Left lung (tissue), 10 donors: ENCODE data around the gene WWTR1. TPM values are rescaled to one million over a fixed set of nuclear protein-coding genes. Genes with fewer than 3 reads are reported as not detected.

Experiments
- ATAC-seq: fragments of 200-7000 bp; cut with Tn5 transposase; one replicate; pipeline ENCODE4 v1.9.1; 2020; ENCODE audit warnings: moderate library complexity
- DNase-seq, 4 donors: peaks; one replicate each; pipeline ENCODE4 v3.0.0-alpha.2; 2013 to 2020
- H3K27ac ChIP-seq, 2 donors: fragments of 200-600 bp; sonication (generic) in 1 of 2; one replicate each; pipeline versions ENCODE4 v1.5.0 to v1.8.0; 2020 to 2021
- H3K27me3 ChIP-seq, 2 donors: fragments of 200-600 bp; sonication (generic) in 1 of 2; one replicate each; pipeline versions ENCODE4 v1.5.0 to v1.8.0; 2020 to 2021
- H3K36me3 ChIP-seq, 2 donors: fragments of 200-600 bp; sonication (generic) in 1 of 2; one replicate each; pipeline versions ENCODE4 v1.5.0 to v1.8.0; 2020 to 2021
- H3K4me1 ChIP-seq, 2 donors: fragments of 200-600 bp; one replicate each; pipeline ENCODE4 v1.8.0; 2021
- H3K4me3 ChIP-seq, 2 donors: fragments of 200-600 bp; sonication (generic) in 1 of 2; one replicate each; pipeline versions ENCODE4 v1.5.0 to v1.8.0; 2020 to 2021; ENCODE audit warnings: mild to moderate bottlenecking in 1 of 2
- H3K9me3 ChIP-seq, 2 donors: fragments of 200-600 bp; sonication (generic) in 1 of 2; one replicate each; pipeline versions ENCODE4 v1.5.0 to v1.8.0; 2020 to 2021
- CTCF ChIP-seq, 2 donors: fragments of 200-600 bp; sonication (generic) in 1 of 2; IDR thresholded peaks; one replicate each; pipeline versions ENCODE4 v1.5.0 to v1.8.0; 2021; ENCODE audit warnings: antibody characterized with exemption in 2 of 2
- intact Hi-C, 2 donors: fragments of 100-400 bp; cut with DNase I; formaldehyde crosslinking; loops; one replicate each; pipeline versions ENCODE4 v1.11.2 to v1.14.2; 2022
- polyA plus RNA-seq, 6 donors: library from polyadenylated mRNA; unstranded; fragments of 120-200 nt; gene quantifications; one replicate each; pipeline ENCODE4 v1.2.1, GENCODE V29; 2013; ENCODE audit not compliant: insufficient read length in 6 of 6
- total RNA-seq, 2 donors: library from RNA; stranded (reverse); fragmentation: NEBNext Ultra II Directional; extraction: Animal tissue kit (Norgen Biotek cat#: 25700); gene quantifications; one replicate each; pipeline ENCODE4 v1.2.1, GENCODE V29; 2021
- donor health status: DM: no; HTN: yes; CAD: no.
- donor health status: DM: no; HTN: no; CAD: no.

The WWTR1 gene
- total and polyA plus RNA-seq, 8 donors = 74.2 to 124 (median 107) TPM

GRCh38 chr3:149590691-149591441 lies 67.0 kb downstream of the WWTR1 start:
- H3K4me1 ChIP-seq = peaks cover 4 to 46% of the 10 kb centered on the region in 2 donors
- ATAC-seq (no peak), DNase-seq (no peak)
- H3K36me3 ChIP-seq = no peaks in the 10 kb centered on the region
- intact Hi-C loops = no loop called here
- no peaks in the 10 kb centered on the region for H3K27me3 ChIP-seq
- H3K9me3 ChIP-seq = no peaks in the 10 kb centered on the region
- peak overlapping the region in 1 of 2 donors; percentile 40 for H3K27ac ChIP-seq
- no peak for TF ChIP-seq CTCF (IDR thresholded peaks at IDR 0.05)
- no peak overlapping the region for H3K4me3 ChIP-seq

GRCh38 chr3:149589332-149589731 lies 68.5 kb downstream of the WWTR1 start:
- Histone ChIP-seq H3K4me1 (peaks cover 4 to 44% of the 10 kb centered on the region in 2 donors), H3K36me3 (no peaks in the 10 kb centered on the region), H3K27me3 (no peaks in the 10 kb centered on the region), H3K9me3 (no peaks in the 10 kb centered on the region), H3K4me3 (no peak overlapping the region), H3K27ac (peak overlapping the region; percentile 17 to 38)
- intact Hi-C loops = no loop called here
- no peak for TF ChIP-seq CTCF (IDR thresholded peaks at IDR 0.05)
- peak; percentile 46 for ATAC-seq
- DNase-seq = peak in 1 of 4 donors; percentile 75

GRCh38 chr3:149588909-149589308 lies 68.9 kb downstream of the WWTR1 start:
- ATAC-seq (no peak), DNase-seq (no peak)
- TF ChIP-seq CTCF (IDR thresholded peaks at IDR 0.05) = no peak
- Histone ChIP-seq H3K4me3 (no peak overlapping the region), H3K27ac (peak overlapping the region; percentile 17 to 38), H3K4me1 (peaks cover 4 to 44% of the 10 kb centered on the region in 2 donors), H3K27me3 (no peaks in the 10 kb centered on the region), H3K9me3 (no peaks in the 10 kb centered on the region), H3K36me3 (no peaks in the 10 kb centered on the region)
- intact Hi-C loops = no loop called here

- Histone ChIP-seq H3K4me1 (peaks cover 4 to 39% of the 10 kb centered on the region in 2 donors), H3K27me3 (no peaks in the 10 kb centered on the region), H3K36me3 (no peaks in the 10 kb centered on the region), H3K9me3 (no peaks in the 10 kb centered on the region), H3K27ac (peak overlapping the region in 1 of 2 donors; percentile 38), H3K4me3 (no peak overlapping the region)
- DNase-seq (no peak), ATAC-seq (no peak)
- TF ChIP-seq CTCF (IDR thresholded peaks at IDR 0.05) = no peak
- intact Hi-C loops = no loop called here
Observed at GRCh38 chr3:149587383-149587782, 70.4 kb downstream of the WWTR1 start.

- Histone ChIP-seq H3K9me3 (no peaks in the 10 kb centered on the region), H3K27me3 (no peaks in the 10 kb centered on the region), H3K27ac (peak overlapping the region in 1 of 2 donors; percentile 6), H3K36me3 (no peaks in the 10 kb centered on the region), H3K4me1 (peaks cover 4 to 45% of the 10 kb centered on the region in 2 donors), H3K4me3 (no peak overlapping the region)
- DNase-seq = no peak
- TF ChIP-seq CTCF (IDR thresholded peaks at IDR 0.05) = no peak
- intact Hi-C loops = no loop called here
- peak; percentile 19 for ATAC-seq
Observed at GRCh38 chr3:149586871-149587270, 71.0 kb downstream of the WWTR1 start.
